NOMO-1 treated with dmso at 0.1 percent for 144 hours (cell line): ENCODE data around the gene TLE1.
"Not testable (repeated sequence)": the region's sequence is repeated elsewhere in the genome, so short reads cannot be mapped to it uniquely, and the experiment has no call there.

Experiments
- DNase-seq: peaks from one replicate; lab custom pipeline; 2025; ENCODE audit not compliant: unreplicated experiment; lab: John Stamatoyannopoulos, UW

Gene TLE1

DNA sequence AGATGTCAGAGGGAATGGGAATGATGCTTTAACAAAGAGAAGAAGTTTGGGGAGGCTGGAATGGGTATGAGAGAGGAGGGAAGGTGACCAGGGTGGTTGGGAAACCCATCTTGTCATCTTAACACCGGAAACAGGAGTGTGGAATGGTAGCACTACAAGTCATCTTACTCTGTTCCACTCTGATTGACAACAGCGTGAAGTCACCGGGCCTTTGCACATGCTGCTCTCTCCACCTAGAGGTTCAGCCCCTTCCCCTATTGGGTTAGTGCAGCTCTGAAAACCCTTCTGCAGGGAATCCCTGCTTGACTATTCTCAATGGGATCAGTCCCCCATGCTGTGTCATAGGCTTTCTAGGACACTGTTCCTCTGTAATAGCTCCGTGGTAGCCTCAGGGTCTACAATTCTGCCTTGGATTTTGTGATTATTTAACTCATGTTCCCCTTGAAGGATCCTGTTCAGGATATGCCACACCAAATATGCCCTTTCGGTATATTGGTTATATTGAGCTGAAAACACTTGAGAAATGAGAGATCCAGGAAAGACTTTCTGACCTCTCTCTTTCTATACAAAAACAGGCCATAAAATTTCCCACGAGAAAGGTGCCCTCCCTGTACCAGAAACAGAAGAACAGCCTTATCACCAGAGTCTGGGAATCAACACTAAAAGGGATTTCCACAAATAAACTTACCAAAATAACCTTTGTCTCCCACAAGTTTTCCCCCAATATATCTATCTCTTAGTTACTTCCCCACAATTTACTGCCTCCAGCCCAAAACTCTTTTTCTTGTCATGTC lies 86.3 kb downstream of the TLE1 start:
- DNase-seq, result no peak

GRCh38 chr9:81601639-81602623 lies 87.4 kb downstream of the TLE1 start:
- DNase-seq, result no peak

DNA sequence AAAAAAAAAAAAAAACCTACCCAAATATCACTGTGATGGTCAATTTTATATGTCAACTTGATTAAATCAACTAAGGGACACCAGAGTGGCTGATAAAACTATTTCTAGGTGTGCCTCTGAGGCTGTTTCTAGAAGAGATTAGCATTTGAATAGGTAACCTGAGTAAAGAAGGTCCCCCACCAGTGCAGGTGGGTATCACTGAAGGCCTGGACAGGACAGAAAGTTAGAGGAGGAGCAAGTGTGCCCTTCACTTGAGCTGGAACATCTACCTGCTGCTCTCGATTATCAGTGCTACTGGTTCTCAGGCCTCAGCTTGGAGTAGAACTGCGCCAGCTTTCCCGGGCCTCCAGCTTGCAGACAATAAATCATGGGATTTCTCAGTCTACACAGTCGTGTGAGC lies 88.7 kb downstream of the TLE1 start:
- no peak for DNase-seq

- DNase-seq, result no peak
These were observed 89.5 kb downstream of the TLE1 start for GRCh38 chr9:81599837-81600236.

DNA sequence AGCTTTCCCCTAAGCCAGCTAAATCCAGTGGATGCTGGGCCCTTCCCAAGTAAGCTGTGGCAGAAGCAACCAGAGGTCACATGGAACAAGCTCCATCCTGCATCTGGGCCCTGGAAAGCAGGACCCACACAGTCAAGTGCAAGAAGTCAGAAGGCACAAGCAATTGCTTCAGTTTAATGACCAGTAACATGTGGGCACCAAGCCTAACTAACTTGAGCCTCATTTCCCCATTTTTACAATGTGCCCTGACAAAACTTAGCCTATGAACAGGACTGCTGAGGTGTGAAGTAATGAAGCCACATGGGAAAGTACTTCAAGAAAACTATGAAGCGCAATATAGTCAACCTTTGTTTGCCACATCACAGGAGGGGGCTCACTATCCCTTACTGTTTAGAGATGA lies 90.5 kb downstream of the TLE1 start:
- DNase-seq, result no peak

DNA sequence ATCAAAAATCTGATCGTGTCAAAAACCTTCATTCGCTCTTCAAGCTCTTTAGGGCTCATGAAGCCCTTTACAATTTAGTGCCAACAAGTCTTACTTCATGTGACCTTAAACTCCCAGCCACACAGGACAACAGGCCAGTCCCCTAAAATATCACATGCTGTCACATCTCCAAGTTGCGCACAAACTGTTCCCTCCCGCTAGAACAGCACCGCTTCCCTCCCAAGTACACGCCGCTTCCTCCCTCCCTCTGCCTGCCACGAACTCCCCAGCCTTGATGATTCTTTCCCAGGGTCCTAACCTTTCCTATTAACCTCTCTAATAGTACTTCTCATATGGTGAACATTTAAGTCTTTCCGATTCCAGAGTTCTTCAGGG lies 91.2 kb downstream of the TLE1 start:
- DNase-seq, result no peak

GRCh38 chr9:81597419-81598122 lies 91.8 kb downstream of the TLE1 start:
- DNase-seq, result no peak

- DNase-seq, result no peak
These were observed 92.5 kb downstream of the TLE1 start for GRCh38 chr9:81596679-81597418.

DNA sequence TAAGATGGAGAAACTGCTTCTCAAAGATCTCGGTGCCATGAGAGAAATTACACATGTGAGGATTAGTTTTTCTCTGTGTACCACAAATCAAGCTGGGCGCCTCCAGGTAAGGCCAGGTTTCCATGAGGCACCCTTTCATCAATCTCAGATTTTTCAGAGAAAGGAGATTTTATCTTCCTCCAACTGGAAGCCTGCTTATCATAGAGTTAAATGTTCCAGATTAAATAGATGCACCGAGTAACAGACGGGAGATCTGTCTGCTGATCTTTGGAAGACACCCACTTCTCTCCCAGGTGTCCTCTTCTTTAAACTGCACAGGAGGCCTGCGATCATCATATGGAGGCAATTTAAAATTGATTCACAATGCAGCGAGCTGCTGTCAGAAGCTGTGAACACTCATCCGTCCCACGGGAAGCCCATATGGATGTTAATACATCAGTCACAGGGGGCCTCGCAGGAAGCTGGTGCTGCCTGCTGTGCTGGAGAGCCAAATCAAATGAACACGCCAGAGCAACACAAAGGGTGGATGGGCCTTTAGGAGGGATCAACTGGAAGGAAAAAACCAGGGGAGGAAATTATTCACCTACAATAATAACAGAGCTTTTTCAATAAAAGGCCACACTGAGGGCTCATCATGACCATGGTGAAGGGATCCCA lies 93.3 kb downstream of the TLE1 start:
- DNase-seq, result no peak

GRCh38 chr9:81595293-81595692 lies 94.1 kb downstream of the TLE1 start:
- not testable (repeated sequence) for DNase-seq

DNA sequence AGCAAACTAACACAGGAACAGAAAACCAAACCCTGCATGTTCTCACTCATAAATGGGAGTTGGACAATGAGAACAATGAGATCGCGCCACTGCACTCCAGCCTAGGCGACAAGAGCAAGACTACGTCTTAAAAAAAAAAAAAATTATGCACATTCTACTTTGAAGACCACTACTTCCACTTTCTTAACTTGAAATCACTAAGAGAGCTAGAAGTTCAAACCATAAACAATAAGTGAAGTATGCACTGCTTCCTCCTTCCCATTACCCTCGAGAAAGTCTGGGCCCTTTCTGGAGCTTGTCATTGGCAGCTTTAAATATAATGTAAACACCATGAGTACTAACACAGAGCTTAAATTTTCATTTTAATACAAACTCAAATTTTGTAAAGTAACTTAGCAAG lies 94.9 kb downstream of the TLE1 start:
- DNase-seq, result no peak

DNA sequence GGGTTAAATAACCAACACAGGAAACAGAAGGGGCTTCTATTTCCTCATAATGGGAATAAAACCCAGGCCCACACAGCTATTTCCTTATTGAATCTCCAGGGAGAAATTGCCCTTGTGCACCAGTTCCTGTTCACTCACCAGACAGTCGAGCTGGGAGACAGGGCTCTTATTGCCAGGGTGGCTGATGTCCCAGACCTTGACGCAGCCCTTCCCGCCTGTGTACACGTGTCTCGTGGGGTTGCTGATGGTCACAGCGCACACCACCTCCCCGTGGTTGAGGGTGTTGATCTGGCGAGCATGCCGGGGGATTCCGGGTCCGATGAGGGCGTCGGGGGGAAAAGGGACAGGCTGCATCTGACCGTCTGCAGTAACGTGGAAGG lies 96.5 kb downstream of the TLE1 start:
- no peak for DNase-seq

DNA sequence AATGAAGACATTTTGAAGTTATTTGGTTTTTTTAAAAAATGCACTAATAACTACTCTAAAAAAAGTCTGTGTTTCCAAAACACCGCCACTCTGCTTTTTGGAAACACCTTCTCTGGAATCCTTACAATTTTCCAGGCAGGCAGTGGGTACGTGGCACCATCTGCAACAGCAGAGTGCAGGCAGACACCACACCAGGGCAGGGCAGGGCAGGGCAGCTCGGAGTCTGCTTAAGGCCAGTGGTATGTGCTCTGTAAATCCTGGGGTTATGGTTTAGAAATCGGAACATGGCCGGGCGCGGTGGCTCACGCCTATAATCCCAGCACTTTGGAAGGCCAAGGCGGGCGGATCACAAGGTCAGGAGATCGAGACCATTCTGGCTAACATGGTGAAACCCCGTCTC lies 97.6 kb downstream of the TLE1 start:
- DNase-seq, result no peak

DNA sequence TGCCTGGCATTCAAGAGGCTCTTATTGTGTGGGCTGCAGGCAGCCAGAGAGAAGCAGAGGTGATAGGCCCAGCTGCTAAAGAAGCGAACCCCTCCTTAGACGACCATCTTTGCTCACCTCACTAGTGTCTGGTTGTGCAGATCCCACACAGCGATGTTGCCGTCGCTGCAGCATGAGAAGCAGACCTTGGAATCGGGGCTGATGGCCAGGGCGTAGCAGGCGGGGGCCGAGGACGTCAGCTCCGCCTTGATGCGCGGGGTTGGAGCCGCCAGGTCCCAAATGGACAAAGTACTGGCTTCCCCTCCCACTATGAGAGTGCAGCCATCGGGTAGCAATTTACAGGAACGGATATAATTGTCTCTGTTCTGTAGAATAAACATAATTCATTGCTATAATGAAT lies 98.7 kb downstream of the TLE1 start:
- DNase-seq, result no peak

DNA sequence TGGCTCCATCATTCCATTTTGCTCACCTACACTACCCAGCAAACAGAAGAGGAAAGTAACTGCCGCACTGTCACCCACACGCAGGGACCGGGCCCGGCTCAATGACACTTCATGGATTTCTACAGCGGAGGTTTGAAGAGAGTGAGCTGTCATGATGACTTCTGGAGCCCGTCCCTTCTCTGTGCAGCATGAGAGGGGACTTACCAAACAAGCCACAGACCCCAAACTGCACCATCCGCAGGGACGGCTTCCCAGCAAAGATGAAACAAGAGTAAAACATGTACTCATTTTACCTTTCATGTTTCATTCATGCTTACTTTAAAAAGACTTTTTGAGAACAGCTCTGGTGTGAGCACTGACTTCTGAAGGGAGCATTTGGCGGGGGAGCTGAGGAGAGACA lies 99.5 kb downstream of the TLE1 start:
- no peak for DNase-seq

GRCh38 chr9:81589392-81589791 lies 100.0 kb downstream of the TLE1 start:
- DNase-seq, result no peak

DNA sequence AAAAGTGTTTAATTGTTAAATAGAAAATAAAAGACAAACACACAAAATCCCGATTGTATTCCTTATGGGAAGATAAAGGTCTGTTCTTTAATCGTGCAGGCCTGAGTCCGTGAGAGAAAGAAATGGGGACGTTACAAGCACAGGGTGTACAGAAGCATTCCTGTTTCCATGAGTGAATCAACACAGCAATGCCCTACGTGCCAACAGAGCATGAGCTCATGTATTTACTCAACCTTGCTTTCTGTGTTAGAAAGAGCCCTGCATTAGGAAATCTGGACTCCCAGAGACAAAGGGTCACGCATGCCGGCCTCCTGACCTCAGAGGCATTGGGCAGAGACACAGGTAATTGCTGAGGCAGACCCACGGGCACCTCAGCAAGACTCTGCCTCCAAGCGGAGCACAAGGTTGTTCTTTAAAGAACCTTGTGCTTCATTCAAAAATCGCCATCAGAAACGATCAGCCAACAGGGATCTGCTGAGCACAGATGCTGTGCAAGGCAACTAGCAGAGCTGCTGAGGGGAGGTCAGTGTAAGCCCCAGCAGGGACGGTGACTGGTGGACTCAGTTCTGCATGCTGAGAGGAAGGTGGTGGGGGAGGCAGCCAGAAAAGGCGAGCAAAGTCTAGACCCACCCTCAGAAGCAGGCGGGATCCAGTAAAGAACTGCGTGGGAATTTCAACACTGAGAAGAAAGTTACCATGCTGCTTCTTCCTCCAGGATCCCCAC lies 101.0 kb downstream of the TLE1 start:
- DNase-seq, result no peak

GRCh38 chr9:81586786-81587185 lies 102.6 kb downstream of the TLE1 start:
- DNase-seq, result no peak

GRCh38 chr9:81585191-81585763 lies 104.1 kb downstream of the TLE1 start:
- DNase-seq, result no peak
